CD14-positive monocyte (primary cell): ENCODE measurements around the gene FOXR1. TPM values are rescaled to one million over a fixed set of nuclear protein-coding genes. Genes with fewer than 3 reads are reported as not detected.

Experiments used
- DNase-seq, 3 donors: peaks; one replicate each; pipeline ENCODE4 v3.0.0-alpha.2; 2011 to 2022
- H2AFZ ChIP-seq: 2 replicates; pipeline ENCODE4 v1.6.0; 2012; ENCODE audit warnings: mild to moderate bottlenecking, low read depth, low read length, inconsistent platforms; ENCODE audit not compliant: insufficient read depth, poor library complexity, severe bottlenecking
- H3K27ac ChIP-seq, 2 donors: 1 replicate in 1 of 2; 2 replicates in 1 of 2; pipeline ENCODE4 v1.5.1; 2012 to 2013; ENCODE audit warnings: low read length in 2 of 2, control low read depth in 1 of 2, inconsistent platforms in 1 of 2, low read depth in 1 of 2, mild to moderate bottlenecking in 1 of 2
- H3K27me3 ChIP-seq, 2 donors: one replicate each; pipeline versions ENCODE4 v1.6.0 to v1.6.1; 2011 to 2013; ENCODE audit warnings: low read length in 2 of 2; ENCODE audit not compliant: control insufficient read depth in 2 of 2, insufficient read depth in 2 of 2
- H3K36me3 ChIP-seq, 2 donors: replicated peaks in 1 of 2; 1 replicate in 1 of 2; 2 replicates in 1 of 2; pipeline versions ENCODE4 v1.5.1 to v1.6.1; 2012 to 2013; ENCODE audit warnings: low read length in 2 of 2, control low read depth in 1 of 2, inconsistent platforms in 1 of 2, mild to moderate bottlenecking in 1 of 2; ENCODE audit not compliant: insufficient read depth in 2 of 2, control insufficient read depth in 1 of 2
- H3K4me1 ChIP-seq, 2 donors: 1 replicate in 1 of 2; 2 replicates in 1 of 2; pipeline versions ENCODE4 v1.5.1 to v1.6.1; 2012 to 2013; ENCODE audit warnings: low read length in 2 of 2, control low read depth in 1 of 2, inconsistent platforms in 1 of 2, mild to moderate bottlenecking in 1 of 2, moderate library complexity in 1 of 2; ENCODE audit not compliant: insufficient read depth in 2 of 2, control insufficient read depth in 1 of 2
- H3K4me2 ChIP-seq: replicated peaks from 2 replicates; pipeline ENCODE3; 2012; ENCODE audit warnings: low read length, moderate library complexity, mild to moderate bottlenecking; ENCODE audit not compliant: poor library complexity, severe bottlenecking; ENCODE audit errors: extremely low read depth
- H3K4me3 ChIP-seq, 3 experiments: fragments of 200-600 bp in 1 of 3; sonication (generic) in 1 of 3; replicated peaks in 1 of 3; 1 replicate in 2 of 3; 2 replicates in 1 of 3; pipeline ENCODE4 v1.5.1; 2011 to 2013; ENCODE audit warnings: low read length in 3 of 3, mild to moderate bottlenecking in 3 of 3, control low read depth in 2 of 3, low read depth in 2 of 3, inconsistent platforms in 1 of 3, moderate library complexity in 1 of 3
- H3K79me2 ChIP-seq: 2 replicates; pipeline ENCODE4 v1.6.0; 2012; ENCODE audit warnings: mild to moderate bottlenecking, control low read depth, inconsistent platforms, low read length, moderate library complexity; ENCODE audit not compliant: insufficient read depth
- H3K9ac ChIP-seq: 2 replicates; pipeline ENCODE4 v1.6.0; 2017; ENCODE audit warnings: low read length, mild to moderate bottlenecking; ENCODE audit not compliant: insufficient read depth, poor library complexity, severe bottlenecking
- H3K9me3 ChIP-seq, 2 donors: replicated peaks in 1 of 2; 1 replicate in 1 of 2; 2 replicates in 1 of 2; pipeline versions ENCODE4 v1.5.1 to v1.6.1; 2012 to 2013; ENCODE audit warnings: low read length in 2 of 2, control low read depth in 1 of 2; ENCODE audit not compliant: control insufficient read depth in 1 of 2, insufficient read depth in 1 of 2
- H4K20me1 ChIP-seq: 2 replicates; pipeline ENCODE4 v1.6.0; 2012; ENCODE audit warnings: mild to moderate bottlenecking, low read length, control low read depth, moderate library complexity; ENCODE audit not compliant: insufficient read depth
- H3K27ac Mint-ChIP-seq, 7 donors: one replicate each; pipeline ENCODE4 v1.8.0; 2020; ENCODE audit warnings: mild to moderate bottlenecking in 7 of 7, mixed read lengths in 7 of 7, moderate library complexity in 6 of 7, inconsistent platforms in 2 of 7
- H3K27me3 Mint-ChIP-seq, 3 donors: one replicate each; pipeline ENCODE4 v1.8.0; 2021 to 2022; ENCODE audit warnings: low read depth in 3 of 3, mild to moderate bottlenecking in 3 of 3, mixed read lengths in 3 of 3, moderate library complexity in 3 of 3, inconsistent platforms in 1 of 3
- H3K36me3 Mint-ChIP-seq, 2 donors: one replicate each; pipeline ENCODE4 v1.8.0; 2020; ENCODE audit warnings: mixed read lengths in 2 of 2, inconsistent platforms in 1 of 2, mild to moderate bottlenecking in 1 of 2
- H3K4me1 Mint-ChIP-seq: one replicate; pipeline ENCODE4 v1.8.0; 2020; ENCODE audit warnings: mild to moderate bottlenecking, mixed read lengths
- H3K4me3 Mint-ChIP-seq, 2 donors: one replicate each; pipeline ENCODE4 v1.8.0; 2020; ENCODE audit warnings: mild to moderate bottlenecking in 2 of 2, mixed read lengths in 2 of 2, moderate library complexity in 1 of 2
- H3K9me3 Mint-ChIP-seq, 7 donors: one replicate each; pipeline ENCODE4 v1.8.0; 2020 to 2022; ENCODE audit warnings: mixed read lengths in 7 of 7, mild to moderate bottlenecking in 6 of 7, moderate library complexity in 6 of 7, inconsistent platforms in 2 of 7
- WGBS: methylation state at CpG from one replicate; pipeline ENCODE4 v1.1.5; 2013; ENCODE audit warnings: missing lambda C conversion rate; ENCODE audit not compliant: insufficient coverage; 5-methylcytosine and 5-hydroxymethylcytosine counted together
- intact Hi-C, 2 donors: fragments of 100-400 bp; cut with micrococcal nuclease; formaldehyde crosslinking; loops; one replicate each; pipeline versions ENCODE4 v1.15.0 to v1.15.1; 2023
- polyA plus RNA-seq, 3 donors: library from polyadenylated mRNA; depleted of rRNA in 1 of 3; unstranded in 2 of 3; stranded (reverse) in 1 of 3; fragments of 300-500 nt in 2 of 3; fragments of >200 nt in 1 of 3; fragmentation: Illumina TruSeq in 2 of 3; gene quantifications; 1 replicate in 2 of 3; 2 replicates in 1 of 3; pipeline ENCODE4 v1.2.3, GENCODE V29; 2012 to 2021
- TF ChIP-seq, protein P1 (sequence below): fragments of 200-600 bp; IDR thresholded peaks from one replicate; pipeline ENCODE4 v1.8.0; 2022; ENCODE audit warnings: antibody characterized with exemption, mild to moderate bottlenecking

The FOXR1 gene
- polyA plus RNA-seq, 3 donors = not detected

DNA sequence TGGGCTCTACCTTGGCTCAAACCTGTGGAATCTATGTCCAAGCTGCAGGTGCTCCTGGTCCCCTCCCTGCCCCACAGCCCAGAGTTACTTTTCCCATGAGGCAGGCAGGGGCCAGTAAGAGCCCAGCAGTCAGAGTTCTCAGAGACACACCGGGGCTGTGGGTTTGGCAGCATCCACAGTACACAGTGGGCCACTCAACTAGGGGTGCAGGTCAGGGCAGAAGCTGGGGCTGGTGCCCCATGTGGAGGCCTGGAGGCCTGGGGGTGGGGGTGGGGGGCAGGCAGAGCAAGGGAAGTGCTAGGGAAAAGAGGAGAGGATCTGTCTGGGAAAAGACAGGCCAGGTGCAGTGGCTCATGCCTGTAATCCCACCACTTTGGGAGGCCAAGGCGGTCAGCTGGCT lies 13.0 kb upstream of the FOXR1 start:
- no peak overlapping the region for H3K27ac Mint-ChIP-seq
- no peak overlapping the region for H3K4me3 Mint-ChIP-seq
- Histone ChIP-seq H3K27me3 (no peaks in the 10 kb centered on the region), H3K79me2 (no peaks in the 10 kb centered on the region), H4K20me1 (no peaks in the 10 kb centered on the region), H3K9ac (no peak overlapping the region), H3K4me2 (no peak overlapping the region), H3K9me3 (no peaks in the 10 kb centered on the region), H2AFZ (no peak overlapping the region), H3K4me3 (no peak overlapping the region), H3K4me1 (no peaks in the 10 kb centered on the region), H3K36me3 (no peaks in the 10 kb centered on the region), H3K27ac (no peak overlapping the region)
- 83% methylated on average over 1 of the region's 2 CpGs for WGBS
- H3K36me3 Mint-ChIP-seq = no peaks in the 10 kb centered on the region
- H3K9me3 Mint-ChIP-seq = no peaks in the 10 kb centered on the region
- intact Hi-C loops = loop anchor here in 1 of 2 donors (5.0 kb wide), 1 partner anchor 271 kb away; no protein-coding TSS in a partner anchor
- H3K27me3 Mint-ChIP-seq = peaks cover 9 to 19% (median 14%) of the 10 kb centered on the region in 3 donors
- no peak for DNase-seq
- TF ChIP-seq, protein P1, sequence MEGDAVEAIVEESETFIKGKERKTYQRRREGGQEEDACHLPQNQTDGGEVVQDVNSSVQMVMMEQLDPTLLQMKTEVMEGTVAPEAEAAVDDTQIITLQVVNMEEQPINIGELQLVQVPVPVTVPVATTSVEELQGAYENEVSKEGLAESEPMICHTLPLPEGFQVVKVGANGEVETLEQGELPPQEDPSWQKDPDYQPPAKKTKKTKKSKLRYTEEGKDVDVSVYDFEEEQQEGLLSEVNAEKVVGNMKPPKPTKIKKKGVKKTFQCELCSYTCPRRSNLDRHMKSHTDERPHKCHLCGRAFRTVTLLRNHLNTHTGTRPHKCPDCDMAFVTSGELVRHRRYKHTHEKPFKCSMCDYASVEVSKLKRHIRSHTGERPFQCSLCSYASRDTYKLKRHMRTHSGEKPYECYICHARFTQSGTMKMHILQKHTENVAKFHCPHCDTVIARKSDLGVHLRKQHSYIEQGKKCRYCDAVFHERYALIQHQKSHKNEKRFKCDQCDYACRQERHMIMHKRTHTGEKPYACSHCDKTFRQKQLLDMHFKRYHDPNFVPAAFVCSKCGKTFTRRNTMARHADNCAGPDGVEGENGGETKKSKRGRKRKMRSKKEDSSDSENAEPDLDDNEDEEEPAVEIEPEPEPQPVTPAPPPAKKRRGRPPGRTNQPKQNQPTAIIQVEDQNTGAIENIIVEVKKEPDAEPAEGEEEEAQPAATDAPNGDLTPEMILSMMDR = no peak
- peaks cover 3% of the 10 kb centered on the region for H3K4me1 Mint-ChIP-seq

DNA sequence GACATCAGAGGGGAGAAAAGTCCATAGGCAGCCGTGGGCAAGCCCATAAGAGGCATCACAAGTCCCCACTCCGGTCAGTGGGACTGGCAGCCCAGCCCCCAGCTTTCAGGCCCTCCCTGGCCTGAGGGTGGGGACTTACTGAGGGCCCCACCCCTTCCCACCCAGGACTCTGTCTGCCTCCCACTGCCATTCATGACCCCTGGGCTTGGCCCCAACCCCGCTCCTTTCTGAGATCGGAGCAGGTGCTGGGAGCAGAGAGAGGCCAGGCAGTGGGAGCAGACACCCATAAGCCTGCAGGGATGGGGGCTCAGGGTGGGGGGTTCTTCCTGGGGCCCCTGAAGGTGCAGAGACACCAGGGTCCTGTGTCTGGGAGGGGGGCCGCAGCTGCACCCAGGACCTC lies 10.4 kb upstream of the FOXR1 start:
- intact Hi-C loops = no loop called here
- Mint-ChIP-seq H3K9me3 (no peaks in the 10 kb centered on the region), H3K27me3 (peaks cover 2 to 13% (median 10%) of the 10 kb centered on the region in 3 donors), H3K4me1 (peaks cover 3% of the 10 kb centered on the region), H3K4me3 (no peak overlapping the region), H3K27ac (no peak overlapping the region), H3K36me3 (no peaks in the 10 kb centered on the region)
- Histone ChIP-seq H3K27me3 (no peaks in the 10 kb centered on the region), H3K36me3 (no peaks in the 10 kb centered on the region), H3K9me3 (no peaks in the 10 kb centered on the region), H3K4me1 (no peaks in the 10 kb centered on the region), H3K9ac (no peak overlapping the region), H3K27ac (no peak overlapping the region), H2AFZ (no peak overlapping the region), H4K20me1 (no peaks in the 10 kb centered on the region), H3K4me2 (no peak overlapping the region), H3K4me3 (no peak overlapping the region), H3K79me2 (no peaks in the 10 kb centered on the region)
- no peak for DNase-seq
- TF ChIP-seq, protein P1 = no peak
- WGBS = 100% methylated on average over 1 of the region's 5 CpGs
